HUDEP-2 (cell line): Measurements from ENCODE around the gene GPR143.

ENCODE experiments used
- DNase-seq, 76 experiments: peaks; one replicate each; lab custom pipeline; 2025; ENCODE audit not compliant: unreplicated experiment in 76 of 76; lab: John Stamatoyannopoulos, UW

Gene GPR143

DNA sequence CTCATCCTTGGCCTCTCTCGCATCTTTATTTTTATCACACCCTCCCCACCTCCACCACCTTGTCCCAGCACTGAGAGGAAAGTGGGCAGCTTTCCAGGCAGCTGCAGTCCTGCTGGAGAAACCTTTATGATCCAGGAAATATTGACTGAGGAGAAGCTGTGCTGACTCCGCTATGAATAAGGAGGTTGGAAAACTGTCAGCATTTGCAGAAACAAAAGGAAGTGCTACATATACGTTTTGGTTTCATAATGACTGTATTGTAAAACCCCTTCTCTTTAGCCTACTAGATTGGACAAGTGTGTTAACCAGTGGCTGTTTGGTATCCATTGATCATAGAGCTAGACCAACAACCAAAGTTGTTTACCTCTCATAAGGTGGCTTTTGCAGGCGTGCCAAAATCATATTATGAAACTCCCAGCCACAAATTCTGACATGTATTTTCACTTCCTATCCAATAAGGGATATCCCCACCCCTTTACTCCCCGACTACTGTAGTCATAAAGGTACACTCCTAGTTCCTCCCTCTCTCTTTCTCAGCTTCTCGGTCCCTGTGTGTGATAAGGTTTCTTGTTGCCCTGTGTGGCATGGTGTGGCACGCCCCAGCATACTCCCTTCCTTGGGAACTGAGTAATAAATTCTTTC, 88.4 kb downstream of the GPR143 start:
- DNase-seq, result no peak

DNA sequence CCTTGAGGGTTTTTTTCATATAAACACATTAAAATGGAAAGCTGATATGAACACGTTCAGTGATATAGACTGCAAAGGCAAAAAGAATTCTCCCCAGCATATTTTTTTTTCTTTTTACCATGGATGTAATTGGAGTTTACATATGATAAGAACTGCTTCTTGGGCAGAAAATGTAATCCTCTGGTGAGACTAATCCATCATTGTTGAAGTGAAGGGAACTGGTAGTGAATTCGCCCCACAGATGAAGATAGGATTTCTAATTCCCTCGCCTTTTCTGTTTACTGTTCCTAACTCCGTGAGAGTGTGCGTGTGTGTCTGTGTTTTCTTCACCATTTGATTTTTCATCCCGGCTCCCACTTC, 88.9 kb downstream of the GPR143 start:
- no peak for DNase-seq

DNA sequence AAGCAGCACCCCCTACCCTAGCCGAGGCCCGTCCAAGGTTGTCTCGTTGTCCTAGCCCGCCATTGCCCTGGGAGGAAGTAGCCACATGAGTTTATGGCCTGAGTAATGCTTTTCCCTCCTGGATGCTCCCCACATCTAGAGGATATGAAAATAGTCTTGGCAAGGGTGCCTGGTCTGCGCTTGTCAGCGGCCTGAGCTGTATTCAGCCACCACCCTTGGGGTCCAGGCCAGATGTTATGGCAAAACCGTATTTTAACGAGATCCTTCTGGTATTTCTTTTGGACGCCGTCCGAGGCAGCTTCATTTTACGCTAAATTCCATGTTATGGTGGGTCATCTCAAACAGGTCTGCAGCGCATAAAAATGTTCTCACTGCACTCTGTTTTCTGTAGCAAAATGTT, 89.3 kb downstream of the GPR143 start:
- no peak for DNase-seq
